Measurements from ENCODE around the gene PLG.
"Not testable (repeated sequence)": the region's sequence is repeated elsewhere in the genome, so short reads cannot be mapped to it uniquely, and the experiment has no call there.

GRCh38 chr6:160779095-160779494 is 77.1 kb downstream of the PLG start:
- not testable (repeated sequence) for TF ChIP-seq EZH2 (IDR thresholded peaks at IDR 0.05; ENCODE audit: low read depth); CTCF (conservative IDR thresholded peaks at IDR 0.05)

Measured in PC-9 (cell line).